GM12878 (cell line): ENCODE measurements around the gene ABHD2. TPM values are rescaled to one million over a fixed set of nuclear protein-coding genes. Genes with fewer than 3 reads are reported as not detected.

ENCODE experiments used
- ATAC-seq: fragments of 200-7000 bp; cut with Tn5 transposase; 3 replicates; pipeline ENCODE4 v1.9.1; 2020; ENCODE audit warnings: mild to moderate bottlenecking, moderate library complexity
- BruUV-seq: library from RNA; stranded (reverse); fragments of 400-500 nt; replicated peaks from 2 replicates; lab custom pipeline; 2021; lab: Mats Ljungman, UMichigan
- CTCF ChIA-PET: fragments of 300-600 bp; sonication (Branson Sonifier 250); formaldehyde crosslinking; extraction: SDS; loops from one replicate; lab custom pipeline; 2021; ENCODE audit warnings: inconsistent platforms; lab: Yijun Ruan, JAX
- POLR2A ChIA-PET: fragments of 350-600 bp; formaldehyde crosslinking; extraction: SDS; loops from one replicate; lab custom pipeline; 2021; ENCODE audit warnings: inconsistent platforms; lab: Charles Lee
- RAD21 ChIA-PET: fragments of 300-600 bp; sonication (Branson Sonifier 250); formaldehyde crosslinking; loops from one replicate; lab custom pipeline; 2023; ENCODE audit warnings: antibody characterized with exemption; ENCODE audit not compliant: unreplicated experiment; lab: Charles Lee
- SMC1A ChIA-PET: fragments of 300-600 bp; sonication (Branson Sonifier 250); formaldehyde crosslinking; loops from one replicate; lab custom pipeline; 2023; ENCODE audit not compliant: unreplicated experiment, uncharacterized antibody; lab: Charles Lee
- DNase-seq: peaks from one replicate; pipeline ENCODE4 v3.0.0-alpha.2; 2011; ENCODE audit warnings: low read depth, low spot score
- FAIRE-seq: peaks from 3 replicates; lab custom pipeline; 2011; peaks lifted over from hg19 to GRCh38; lab: Jason Lieb, UNC
- H2AFZ ChIP-seq: 2 replicates; pipeline ENCODE4 v1.6.0; 2011; ENCODE audit warnings: low read depth, low read length, control low read depth; ENCODE audit not compliant: control insufficient read depth
- H3K27ac ChIP-seq: 2 replicates; pipeline ENCODE4 v1.5.1; 2011; ENCODE audit warnings: control low read depth; ENCODE audit not compliant: control insufficient read depth, insufficient read depth
- H3K27me3 ChIP-seq, 2 experiments: replicated peaks in 1 of 2; 2 replicates each; pipeline versions ENCODE4 v1.6.0 to v1.6.1; 2011; ENCODE audit warnings: low read length in 1 of 2; ENCODE audit not compliant: control insufficient read depth in 2 of 2, insufficient read depth in 2 of 2
- H3K36me3 ChIP-seq, 2 experiments: 2 replicates each; pipeline ENCODE4 v1.5.1; 2011; ENCODE audit warnings: low read length in 1 of 2; ENCODE audit not compliant: control insufficient read depth in 2 of 2, insufficient read depth in 2 of 2
- H3K4me1 ChIP-seq: 2 replicates; pipeline ENCODE4 v1.6.1; 2011; ENCODE audit warnings: mild to moderate bottlenecking, low read length, moderate library complexity, mixed read lengths; ENCODE audit not compliant: control insufficient read depth, insufficient read depth
- H3K4me2 ChIP-seq: 2 replicates; pipeline ENCODE4 v1.6.0; 2011; ENCODE audit warnings: control low read depth; ENCODE audit not compliant: control insufficient read depth, insufficient read depth
- H3K4me3 ChIP-seq: fragments of 200-600 bp; sonication (generic); 2 replicates; pipeline ENCODE4 v1.5.1; 2016
- H3K79me2 ChIP-seq: 2 replicates; pipeline ENCODE4 v1.6.0; 2011; ENCODE audit warnings: low read length; ENCODE audit not compliant: control insufficient read depth, insufficient read depth
- H3K9ac ChIP-seq: 2 replicates; pipeline ENCODE4 v1.8.0; 2011; ENCODE audit warnings: low read length, control low read depth, mixed read lengths; ENCODE audit not compliant: control insufficient read depth, insufficient read depth
- H3K9me3 ChIP-seq: replicated peaks from 3 replicates; pipeline ENCODE4 v1.5.1; 2011; ENCODE audit warnings: mild to moderate bottlenecking, low read length; ENCODE audit not compliant: control insufficient read depth, insufficient read depth
- H4K20me1 ChIP-seq: 2 replicates; pipeline ENCODE4 v1.6.0; 2011; ENCODE audit not compliant: control insufficient read depth, insufficient read depth
- GABPA ChIP-seq: IDR thresholded peaks from 2 replicates; pipeline ENCODE4 v1.6.1; 2014; ENCODE audit warnings: antibody characterized with exemption, low read depth, mild to moderate bottlenecking, inconsistent platforms
- HDAC2 ChIP-seq: fragments of 200-600 bp; sonication (generic); IDR thresholded peaks from 2 replicates; pipeline ENCODE4 v1.6.1; 2017
- RAD51 ChIP-seq: fragments of 450-650 bp; IDR thresholded peaks from 2 replicates; pipeline ENCODE4 v1.6.1; 2016; ENCODE audit warnings: moderate library complexity, mild to moderate bottlenecking, inconsistent platforms
- WGBS: methylation state at CpG from one replicate; pipeline ENCODE4 v1.1.6; 2016; ENCODE audit warnings: low lambda C conversion rate; ENCODE audit not compliant: insufficient replicate concordance, insufficient coverage; ENCODE audit errors: missing lambda C conversion rate; 5-methylcytosine and 5-hydroxymethylcytosine counted together
- in situ Hi-C: fragments of 300-500 bp; cut with MboI; formaldehyde crosslinking; loops from 9 replicates; pipeline ENCODE4 v1.14.3; 2018; ENCODE audit warnings: mixed read lengths
- intact Hi-C: fragments of 100-400 bp; cut with micrococcal nuclease; formaldehyde crosslinking; loops from one replicate; pipeline ENCODE4 v1.14.2; 2022; ENCODE audit not compliant: unreplicated experiment
- polyA plus RNA-seq, 11 experiments: library from polyadenylated mRNA; depleted of rRNA in 4 of 11; unstranded in 6 of 11; stranded (reverse) in 5 of 11; fragments of >200 nt; fragmentation: Nextera tagmentation in 4 of 11; fragmentation: Illumina TruSeq in 1 of 11; extraction: Ambion mirVana in 4 of 11; extraction: Trizol in 1 of 11; gene quantifications; 1 replicate in 1 of 11; 2 replicates in 10 of 11; pipeline versions ENCODE4 v1.2.1 to v1.2.3, GENCODE V29; 2011 to 2016; ENCODE audit warnings: inconsistent platforms in 2 of 11, missing spikeins in 2 of 11, low read depth in 1 of 11
- total RNA-seq, 4 experiments: library from RNA; depleted of rRNA in 3 of 4; stranded (reverse); fragments of >200 nt in 3 of 4; fragmentation: Illumina TruSeq in 1 of 4; extraction: Trizol in 1 of 4; gene quantifications; 2 replicates each; pipeline versions ENCODE4 v1.2.1 to v1.2.3, GENCODE V29; 2013 to 2021
- TF ChIP-seq, protein P1 (sequence below): fragments of 450-650 bp; IDR thresholded peaks from 2 replicates; pipeline ENCODE4 v1.6.1; 2017; ENCODE audit warnings: borderline replicate concordance

The ABHD2 gene
- total and polyA plus RNA-seq, 10 of the 15 experiments (the other 5 are each of a cell fraction or from before 2014, with no cell fraction given): 1.2 to 33.6 (median 20.4) TPM

GRCh38 chr15:89200182-89200581, 111.9 kb downstream of the ABHD2 start (continued):
- no peak for TF ChIP-seq RAD51
- no peak for TF ChIP-seq GABPA
- TF ChIP-seq, protein P1, sequence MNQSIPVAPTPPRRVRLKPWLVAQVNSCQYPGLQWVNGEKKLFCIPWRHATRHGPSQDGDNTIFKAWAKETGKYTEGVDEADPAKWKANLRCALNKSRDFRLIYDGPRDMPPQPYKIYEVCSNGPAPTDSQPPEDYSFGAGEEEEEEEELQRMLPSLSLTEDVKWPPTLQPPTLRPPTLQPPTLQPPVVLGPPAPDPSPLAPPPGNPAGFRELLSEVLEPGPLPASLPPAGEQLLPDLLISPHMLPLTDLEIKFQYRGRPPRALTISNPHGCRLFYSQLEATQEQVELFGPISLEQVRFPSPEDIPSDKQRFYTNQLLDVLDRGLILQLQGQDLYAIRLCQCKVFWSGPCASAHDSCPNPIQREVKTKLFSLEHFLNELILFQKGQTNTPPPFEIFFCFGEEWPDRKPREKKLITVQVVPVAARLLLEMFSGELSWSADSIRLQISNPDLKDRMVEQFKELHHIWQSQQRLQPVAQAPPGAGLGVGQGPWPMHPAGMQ: no peak
- TF ChIP-seq HDAC2: no peak

- CTCF ChIA-PET: no interaction called here
- H3K79me2 ChIP-seq: no peaks in the 10 kb centered on the region
- H3K36me3 ChIP-seq: no peaks in the 10 kb centered on the region
- no peaks in the 10 kb centered on the region for H3K9me3 ChIP-seq
- no peak overlapping the region for H3K4me3 ChIP-seq
- SMC1A ChIA-PET: no interaction called here
- H4K20me1 ChIP-seq: no peaks in the 10 kb centered on the region
- POLR2A ChIA-PET: no interaction called here
- DNase-seq: no peak
- no peak overlapping the region for H3K9ac ChIP-seq
- in situ Hi-C loops: no loop called here
- TF ChIP-seq HDAC2: no peak
- no TSS peak for BruUV-seq
- no peak overlapping the region for H3K4me2 ChIP-seq
- no peaks in the 10 kb centered on the region for H3K27me3 ChIP-seq
- RAD21 ChIA-PET: no interaction called here
- no peak for ATAC-seq
- H2AFZ ChIP-seq: no peak overlapping the region
- intact Hi-C loops: loop anchor here (10.0 kb wide), 1 partner anchor 103 kb away; no protein-coding TSS in a partner anchor
- WGBS: 94% methylated on average over 19 of the region's 20 CpGs
- H3K4me1 ChIP-seq: no peaks in the 10 kb centered on the region
- FAIRE-seq: no peak
- no peak overlapping the region for H3K27ac ChIP-seq
These were observed 113.3 kb downstream of the ABHD2 start for GRCh38 chr15:89201465-89202005.
